HG03460 (cell line): Measurements from ENCODE around the gene TK2.
A peak's percentile ranks its signal among the peaks of the same experiment; 100 is the strongest.
"Not testable (repeated sequence)": the region's sequence is repeated elsewhere in the genome, so short reads cannot be mapped to it uniquely, and the experiment has no call there.

Experiments
- ATAC-seq: cut with Tn5 transposase; IDR thresholded peaks from one replicate; pipeline ENCODE4 v1.9.1; 2021; ENCODE audit not compliant: unreplicated experiment

Gene TK2

GRCh38 chr16:66574081-66574480 is 24.2 kb upstream of the TK2 start:
- no peak for ATAC-seq

GRCh38 chr16:66572356-66572755 is 22.4 kb upstream of the TK2 start:
- no peak for ATAC-seq

GRCh38 chr16:66569827-66570405 is 20.0 kb upstream of the TK2 start:
- ATAC-seq: no peak

- ATAC-seq: no peak
Observed at GRCh38 chr16:66569131-66569530, 19.2 kb upstream of the TK2 start.

GRCh38 chr16:66568355-66568754 is 18.4 kb upstream of the TK2 start:
- no peak for ATAC-seq

- not testable (repeated sequence) for ATAC-seq
Observed at GRCh38 chr16:66567270-66567669, 17.3 kb upstream of the TK2 start.

- ATAC-seq: no peak
Observed at GRCh38 chr16:66566051-66566901, 16.4 kb upstream of the TK2 start, which contains the start of gene CMTM1. CMTM1 (plus strand) TSS chr16:66566439; CDS start chr16:66566514, 75 bp downstream.

- no peak for ATAC-seq
Observed at GRCh38 chr16:66563574-66564334, 13.8 kb upstream of the TK2 start.

- no peak for ATAC-seq
Observed at GRCh38 chr16:66562986-66563385, 13.1 kb upstream of the TK2 start.

GRCh38 chr16:66562409-66562808 is 12.5 kb upstream of the TK2 start:
- ATAC-seq: no peak

GRCh38 chr16:66561381-66562080 is 11.6 kb upstream of the TK2 start:
- no peak for ATAC-seq

- no peak for ATAC-seq
Observed at GRCh38 chr16:66560107-66560506, 10.2 kb upstream of the TK2 start.

GRCh38 chr16:66554495-66554894 is 4.6 kb upstream of the TK2 start:
- ATAC-seq: no peak

- ATAC-seq: no peak
Observed at GRCh38 chr16:66554021-66554420, 4.1 kb upstream of the TK2 start.

- no peak for ATAC-seq
Observed at GRCh38 chr16:66553223-66553622, 3.3 kb upstream of the TK2 start.

- peak; percentile 66 for ATAC-seq
Observed at GRCh38 chr16:66552286-66553177, 2.6 kb upstream of the TK2 start, which contains the start of gene CKLF. CKLF (plus strand) TSS chr16:66552576; CDS start chr16:66552716, 140 bp downstream.

GRCh38 chr16:66551788-66552285 is 1.9 kb upstream of the TK2 start:
- peak; percentile 7 for ATAC-seq

- ATAC-seq: no peak
Observed at GRCh38 chr16:66551348-66551759, 1.4 kb upstream of the TK2 start.

- ATAC-seq: no peak
Observed at GRCh38 chr16:66548868-66549267, 1.1 kb downstream of the TK2 start.

GRCh38 chr16:66548068-66548467 is 1.9 kb downstream of the TK2 start:
- ATAC-seq: no peak
